Endothelial cell of umbilical vein (primary cell): ENCODE measurements around the gene SOHLH1. TPM values are rescaled to one million over a fixed set of nuclear protein-coding genes. Genes with fewer than 3 reads are reported as not detected.

Experiments used
- BruUV-seq: library from RNA; stranded (reverse); fragments of 400-500 nt; replicated peaks from 2 replicates; lab custom pipeline; 2021; lab: Mats Ljungman, UMichigan
- CTCF ChIA-PET: fragments of 300-600, 350-600 bp; sonication (Branson Sonifier 250); formaldehyde crosslinking; loops from one replicate; lab custom pipeline; 2021; ENCODE audit warnings: antibody characterized with exemption, inconsistent platforms; lab: Charles Lee
- POLR2A ChIA-PET: fragments of 300-600, 350-600 bp; sonication (Branson Sonifier 250); formaldehyde crosslinking; loops from one replicate; lab custom pipeline; 2021; ENCODE audit warnings: antibody characterized with exemption, inconsistent platforms; lab: Charles Lee
- DNase-seq: peaks from one replicate; pipeline ENCODE4 v3.0.0-alpha.2; 2011; ENCODE audit warnings: low read depth, low spot score
- FAIRE-seq: peaks from 2 replicates; lab custom pipeline; 2011; peaks lifted over from hg19 to GRCh38; lab: Jason Lieb, UNC
- H2AFZ ChIP-seq: 2 replicates; pipeline ENCODE4 v1.6.0; 2012; ENCODE audit warnings: low read depth, low read length, control low read depth, inconsistent platforms
- H3K27ac ChIP-seq: 2 replicates; pipeline ENCODE4 v1.5.1; 2011; ENCODE audit warnings: low read depth, mild to moderate bottlenecking, control low read depth, low read length, moderate library complexity; ENCODE audit not compliant: insufficient read depth
- H3K27me3 ChIP-seq, 2 experiments: 2 replicates each; pipeline versions ENCODE4 v1.6.0 to v1.6.1; 2011; ENCODE audit warnings: low read length in 2 of 2, mixed read lengths in 1 of 2; ENCODE audit not compliant: control insufficient read depth in 2 of 2, insufficient read depth in 2 of 2
- H3K36me3 ChIP-seq, 2 experiments: 2 replicates in 1 of 2; 3 replicates in 1 of 2; pipeline ENCODE4 v1.5.1; 2011; ENCODE audit warnings: low read length in 2 of 2, mild to moderate bottlenecking in 1 of 2, moderate library complexity in 1 of 2; ENCODE audit not compliant: control insufficient read depth in 2 of 2, insufficient read depth in 2 of 2; ENCODE audit errors: extremely low read depth in 1 of 2
- H3K4me1 ChIP-seq: 3 replicates; pipeline ENCODE4 v1.5.1; 2011; ENCODE audit warnings: mild to moderate bottlenecking, low read length; ENCODE audit not compliant: control insufficient read depth, insufficient read depth; ENCODE audit errors: extremely low read depth
- H3K4me2 ChIP-seq: 2 replicates; pipeline ENCODE4 v1.6.1; 2011; ENCODE audit warnings: low read length, control low read depth, mixed read lengths; ENCODE audit not compliant: insufficient read depth
- H3K4me3 ChIP-seq, 3 experiments: fragments of 200-600 bp in 1 of 3; sonication (generic), shearing (Covaris generic) in 1 of 3; replicated peaks in 1 of 3; 2 replicates each; pipeline ENCODE4 v1.5.1; 2011 to 2016; ENCODE audit warnings: control low read depth in 3 of 3, low read length in 3 of 3, mild to moderate bottlenecking in 2 of 3, inconsistent platforms in 1 of 3, low read depth in 1 of 3, moderate library complexity in 1 of 3; ENCODE audit not compliant: insufficient read depth in 1 of 3
- H3K79me2 ChIP-seq: 2 replicates; pipeline ENCODE4 v1.6.0; 2012; ENCODE audit warnings: low read length, inconsistent platforms; ENCODE audit not compliant: control insufficient read depth, insufficient read depth
- H3K9ac ChIP-seq: replicated peaks from 2 replicates; pipeline ENCODE3; 2011; ENCODE audit warnings: low read length, control low read depth; ENCODE audit not compliant: insufficient read depth; ENCODE audit errors: extremely low read depth
- H3K9me1 ChIP-seq: replicated peaks from 3 replicates; pipeline ENCODE4 v1.6.0; 2011; ENCODE audit warnings: mild to moderate bottlenecking, low read length; ENCODE audit not compliant: control insufficient read depth, insufficient read depth; ENCODE audit errors: extremely low read depth
- H3K9me3 ChIP-seq: replicated peaks from 2 replicates; pipeline ENCODE4 v1.5.1; 2012; ENCODE audit warnings: low read length, inconsistent platforms; ENCODE audit not compliant: control insufficient read depth, insufficient read depth
- H4K20me1 ChIP-seq: replicated peaks from 2 replicates; pipeline ENCODE3; 2011; ENCODE audit warnings: mild to moderate bottlenecking, low read length; ENCODE audit not compliant: control insufficient read depth, insufficient read depth; ENCODE audit errors: extremely low read depth
- EZH2 ChIP-seq: IDR thresholded peaks from 2 replicates; pipeline ENCODE4 v1.6.1; 2012; ENCODE audit warnings: borderline replicate concordance, low read depth, mild to moderate bottlenecking, moderate library complexity, low read length, inconsistent platforms; ENCODE audit not compliant: severe bottlenecking
- FOS ChIP-seq: IDR thresholded peaks from 2 replicates; pipeline ENCODE4 v1.6.1; 2011; ENCODE audit warnings: mild to moderate bottlenecking, low read length, moderate library complexity, borderline replicate concordance; ENCODE audit not compliant: insufficient read depth
- GATA2 ChIP-seq: IDR thresholded peaks from 2 replicates; pipeline ENCODE4 v1.7.0; 2011; ENCODE audit warnings: low read depth, mild to moderate bottlenecking, moderate library complexity, mixed read lengths, low read length; ENCODE audit not compliant: insufficient read length, insufficient read depth
- JUN ChIP-seq: IDR thresholded peaks from 2 replicates; pipeline ENCODE4 v1.6.1; 2011; ENCODE audit warnings: borderline replicate concordance, low read depth; ENCODE audit not compliant: insufficient read length, insufficient read depth
- MYC ChIP-seq: IDR thresholded peaks from one replicate; pipeline ENCODE4 v1.6.1; 2011; ENCODE audit warnings: mild to moderate bottlenecking, low read depth, low read length
- POLR2A ChIP-seq: IDR thresholded peaks from 2 replicates; pipeline ENCODE4 v1.6.1; 2012; ENCODE audit warnings: low read depth, mild to moderate bottlenecking, control low read depth, low read length
- POLR2AphosphoS5 ChIP-seq: IDR thresholded peaks from 2 replicates; pipeline ENCODE4 v1.6.1; 2012; ENCODE audit warnings: low read depth, mild to moderate bottlenecking, control low read depth, low read length, moderate library complexity; ENCODE audit not compliant: insufficient read depth
- dilution Hi-C: fragments of 300-500 bp; cut with MboI; formaldehyde crosslinking; loops from one replicate; pipeline ENCODE4 v1.15.0; 2019; ENCODE audit warnings: low sequenced_read_pairs; ENCODE audit not compliant: extremely low pct_ligation_motif_present
- intact Hi-C: fragments of 100-400 bp; cut with micrococcal nuclease; formaldehyde crosslinking; loops from one replicate; pipeline ENCODE4 v1.10.0; 2022
- polyA plus RNA-seq, 4 experiments: library from polyadenylated mRNA; depleted of rRNA in 3 of 4; stranded (reverse) in 3 of 4; unstranded in 1 of 4; fragments of >200 nt; gene quantifications; 2 replicates each; pipeline versions ENCODE4 v1.2.1 to v1.2.3, GENCODE V29; 2011 to 2012; ENCODE audit warnings: missing spikeins in 1 of 4
- total RNA-seq: library from RNA; stranded (reverse); gene quantifications from 2 replicates; pipeline ENCODE4 v1.2.3, GENCODE V29; 2021
- TF ChIP-seq, protein P1 (sequence below): IDR thresholded peaks from 2 replicates; pipeline ENCODE4 v1.6.1; 2011; ENCODE audit not compliant: insufficient read depth, insufficient read length
- TF ChIP-seq, protein P2 (sequence below), 2 donors: IDR thresholded peaks; 1 replicate in 1 of 2; 2 replicates in 1 of 2; pipeline ENCODE4 v1.5.1; 2011; ENCODE audit warnings: low read length in 2 of 2, mild to moderate bottlenecking in 2 of 2, moderate library complexity in 2 of 2, control low read depth in 1 of 2, inconsistent platforms in 1 of 2, low read depth in 1 of 2; ENCODE audit not compliant: insufficient read depth in 1 of 2; ENCODE audit errors: extremely low read depth in 1 of 2

SOHLH1 gene
- total and polyA plus RNA-seq, 2 donors (not counting 3 experiments of a cell fraction or from before 2014, with no cell fraction given): not detected

DNA sequence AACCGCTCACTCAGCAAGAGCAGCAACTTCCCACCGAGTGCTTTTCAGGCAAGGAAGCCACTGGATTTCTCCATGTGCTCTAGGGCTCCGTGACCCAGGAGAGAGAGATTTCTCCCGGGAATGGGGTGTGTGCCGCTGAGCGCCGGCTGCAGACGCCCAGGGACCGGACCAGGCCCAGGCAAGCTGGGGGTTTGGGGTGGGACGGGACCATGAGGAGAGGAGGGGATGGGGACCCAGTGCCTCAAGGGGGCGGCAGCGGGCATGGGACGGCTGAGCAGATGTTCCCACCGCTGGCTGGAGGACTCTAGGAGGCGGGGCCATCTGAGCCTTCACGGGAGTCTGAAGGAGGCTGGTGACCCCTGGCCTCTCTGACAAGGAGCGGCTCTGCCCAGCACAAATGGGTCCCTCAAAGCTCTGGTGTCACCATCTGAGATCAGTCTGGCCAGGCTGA lies 27.7 kb downstream of the SOHLH1 start:
- intact Hi-C loops: no loop called here
- Histone ChIP-seq H4K20me1 (no peaks in the 10 kb centered on the region), H3K36me3 (no peaks in the 10 kb centered on the region), H3K79me2 (no peaks in the 10 kb centered on the region), H3K4me2 (no peak overlapping the region), H3K9me3 (no peaks in the 10 kb centered on the region), H3K27ac (no peak overlapping the region), H2AFZ (no peak overlapping the region), H3K4me1 (no peaks in the 10 kb centered on the region), H3K4me3 (no peak overlapping the region), H3K9me1 (no peaks in the 10 kb centered on the region), H3K9ac (no peak overlapping the region), H3K27me3 (no peaks in the 10 kb centered on the region)
- dilution Hi-C loops: no loop called here
- DNase-seq (no peak), FAIRE-seq (no peak)
- no TSS peak for BruUV-seq
- POLR2A ChIA-PET: no interaction called here
- CTCF ChIA-PET: no interaction called here
- no peak for TF ChIP-seq EZH2

DNA sequence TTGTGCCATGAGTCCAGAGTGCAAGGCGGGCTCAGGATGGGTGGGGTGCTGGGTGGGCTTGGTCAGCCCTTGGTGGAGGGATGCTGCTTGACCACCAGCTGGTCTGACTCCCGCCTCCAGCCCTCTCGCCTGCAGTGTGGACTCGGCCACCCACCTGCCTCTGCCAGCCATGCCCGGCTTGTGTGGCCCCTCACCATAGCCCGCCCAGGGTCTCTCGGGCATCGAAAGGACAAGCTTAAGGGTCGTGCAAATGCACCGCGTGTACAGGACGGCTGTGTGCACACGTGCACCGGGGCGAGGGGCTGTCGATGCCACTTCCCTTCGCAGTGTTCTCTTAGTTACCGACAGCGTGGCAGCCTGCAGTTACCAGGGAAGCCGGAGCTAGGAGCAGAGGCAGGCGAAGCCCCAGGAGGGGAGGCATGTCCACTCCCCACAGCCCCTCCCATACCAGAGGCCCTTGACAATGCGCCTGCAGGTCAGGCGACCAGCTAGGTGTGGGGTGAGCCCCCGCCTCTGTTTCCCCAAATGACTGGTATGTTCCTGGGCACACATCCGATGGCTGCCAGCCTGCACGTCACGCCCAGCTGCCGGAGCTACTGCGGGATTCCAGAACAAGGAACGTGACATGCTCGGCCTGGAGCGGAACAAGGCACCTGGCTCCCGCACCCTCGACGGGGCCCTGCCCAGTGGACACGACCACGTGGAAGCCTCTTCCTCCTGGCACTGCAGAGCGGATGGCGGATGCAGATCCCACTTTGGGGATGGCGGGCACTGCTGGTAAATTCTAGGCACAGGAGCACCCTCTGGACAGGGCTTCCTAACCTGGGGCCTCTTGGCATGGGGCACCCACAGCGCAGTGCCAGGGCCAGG lies 28.3 kb downstream of the SOHLH1 start:
- no peaks in the 10 kb centered on the region for H4K20me1 ChIP-seq
- POLR2A ChIA-PET: no interaction called here
- no peaks in the 10 kb centered on the region for H3K79me2 ChIP-seq
- H3K4me3 ChIP-seq: no peak overlapping the region
- DNase-seq (no peak), FAIRE-seq (no peak)
- CTCF ChIA-PET: no interaction called here
- BruUV-seq: no TSS peak
- no peaks in the 10 kb centered on the region for H3K9me3 ChIP-seq
- no peak overlapping the region for H3K4me2 ChIP-seq
- H2AFZ ChIP-seq: no peak overlapping the region
- H3K4me1 ChIP-seq: no peaks in the 10 kb centered on the region
- H3K27ac ChIP-seq: no peak overlapping the region
- intact Hi-C loops (no loop called here), dilution Hi-C loops (no loop called here)
- no peak overlapping the region for H3K9ac ChIP-seq
- no peak for TF ChIP-seq POLR2A
- TF ChIP-seq, protein P1, sequence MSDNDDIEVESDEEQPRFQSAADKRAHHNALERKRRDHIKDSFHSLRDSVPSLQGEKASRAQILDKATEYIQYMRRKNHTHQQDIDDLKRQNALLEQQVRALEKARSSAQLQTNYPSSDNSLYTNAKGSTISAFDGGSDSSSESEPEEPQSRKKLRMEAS: no peak
- TF ChIP-seq EZH2: no peak
- TF ChIP-seq POLR2AphosphoS5: no peak
- TF ChIP-seq FOS: no peak
- TF ChIP-seq MYC: no peak
- TF ChIP-seq, protein P2, sequence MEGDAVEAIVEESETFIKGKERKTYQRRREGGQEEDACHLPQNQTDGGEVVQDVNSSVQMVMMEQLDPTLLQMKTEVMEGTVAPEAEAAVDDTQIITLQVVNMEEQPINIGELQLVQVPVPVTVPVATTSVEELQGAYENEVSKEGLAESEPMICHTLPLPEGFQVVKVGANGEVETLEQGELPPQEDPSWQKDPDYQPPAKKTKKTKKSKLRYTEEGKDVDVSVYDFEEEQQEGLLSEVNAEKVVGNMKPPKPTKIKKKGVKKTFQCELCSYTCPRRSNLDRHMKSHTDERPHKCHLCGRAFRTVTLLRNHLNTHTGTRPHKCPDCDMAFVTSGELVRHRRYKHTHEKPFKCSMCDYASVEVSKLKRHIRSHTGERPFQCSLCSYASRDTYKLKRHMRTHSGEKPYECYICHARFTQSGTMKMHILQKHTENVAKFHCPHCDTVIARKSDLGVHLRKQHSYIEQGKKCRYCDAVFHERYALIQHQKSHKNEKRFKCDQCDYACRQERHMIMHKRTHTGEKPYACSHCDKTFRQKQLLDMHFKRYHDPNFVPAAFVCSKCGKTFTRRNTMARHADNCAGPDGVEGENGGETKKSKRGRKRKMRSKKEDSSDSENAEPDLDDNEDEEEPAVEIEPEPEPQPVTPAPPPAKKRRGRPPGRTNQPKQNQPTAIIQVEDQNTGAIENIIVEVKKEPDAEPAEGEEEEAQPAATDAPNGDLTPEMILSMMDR (IDR thresholded peaks at IDR 0.05; ENCODE audit: extremely low read depth in 1 of 2, insufficient read depth in 1 of 2, low read depth in 1 of 2, low read length in 2 of 2): no peak
- no peak for TF ChIP-seq GATA2
- TF ChIP-seq JUN: no peak
- no peaks in the 10 kb centered on the region for H3K9me1 ChIP-seq
- no peaks in the 10 kb centered on the region for H3K36me3 ChIP-seq
- H3K27me3 ChIP-seq: no peaks in the 10 kb centered on the region
